ENCODE data around the gene RNF166. TPM values are rescaled to one million over a fixed set of nuclear protein-coding genes. Genes with fewer than 3 reads are reported as not detected.

Gene RNF166
- total RNA-seq, 4 donors from 2014 or later = 19.5 to 27.8 (median 22.3) TPM

GRCh38 chr16:88695218-88695617, 11.0 kb downstream of the RNF166 start:
- no peaks in the 10 kb centered on the region for H3K9me3 ChIP-seq
- ATAC-seq = no peak
- peaks cover 0 to 53% of the 10 kb centered on the region in 2 donors for H3K36me3 ChIP-seq
- no CpG with 5 or more reads among the region's 15 CpGs for WGBS, 2 donors (ENCODE audit: low coverage in 1 of 2)
- H3K4me3 ChIP-seq = no peak overlapping the region
- TF ChIP-seq POLR2A (IDR thresholded peaks at IDR 0.05) = no peak
- no peak for TF ChIP-seq POLR2AphosphoS5 (IDR thresholded peaks at IDR 0.05)
- TF ChIP-seq CTCF (IDR thresholded peaks at IDR 0.05) = no peak
- peaks cover 0 to 7% (median 0%) of the 10 kb centered on the region in 3 donors for H3K4me1 ChIP-seq
- no peak overlapping the region for H3K27ac ChIP-seq
- peaks cover 26% of the 10 kb centered on the region for H3K27me3 ChIP-seq

GRCh38 chr16:88694221-88695087, 11.8 kb downstream of the RNF166 start:
- no CpG with 5 or more reads among the region's 37 CpGs for WGBS, 2 donors (ENCODE audit: low coverage in 1 of 2)

GRCh38 chr16:88693420-88694177, 12.6 kb downstream of the RNF166 start:
- WGBS, 2 donors (ENCODE audit: low coverage in 1 of 2) = 80 to 85% methylated on average over 1 to 6 of the region's 39 CpGs
- Histone ChIP-seq H3K27ac (no peak overlapping the region), H3K27me3 (peaks cover 42% of the 10 kb centered on the region), H3K4me1 (no peaks in the 10 kb centered on the region), H3K36me3 (peaks cover 0 to 37% of the 10 kb centered on the region in 2 donors), H3K4me3 (no peak overlapping the region), H3K9me3 (no peaks in the 10 kb centered on the region)
- TF ChIP-seq EP300 (IDR thresholded peaks at IDR 0.05) = no peak
- TF ChIP-seq CTCF (IDR thresholded peaks at IDR 0.05) = no peak
- TF ChIP-seq POLR2A (IDR thresholded peaks at IDR 0.05) = no peak
- TF ChIP-seq POLR2AphosphoS5 (IDR thresholded peaks at IDR 0.05) = no peak
- no peak for ATAC-seq

More at GRCh38 chr16:88694221-88695087, 11.8 kb downstream of the RNF166 start:
- no peak overlapping the region for H3K27ac ChIP-seq
- TF ChIP-seq POLR2A (IDR thresholded peaks at IDR 0.05) (no peak), CTCF (IDR thresholded peaks at IDR 0.05) (no peak), EP300 (IDR thresholded peaks at IDR 0.05) (no peak), POLR2AphosphoS5 (IDR thresholded peaks at IDR 0.05) (no peak)
- H3K4me1 ChIP-seq = no peaks in the 10 kb centered on the region
- peaks cover 34% of the 10 kb centered on the region for H3K27me3 ChIP-seq
- no peaks in the 10 kb centered on the region for H3K9me3 ChIP-seq
- ATAC-seq = no peak
- no peak overlapping the region for H3K4me3 ChIP-seq
- peaks cover 0 to 45% of the 10 kb centered on the region in 2 donors for H3K36me3 ChIP-seq

- no peaks in the 10 kb centered on the region for H3K4me1 ChIP-seq
- WGBS, 2 donors (ENCODE audit: low coverage in 1 of 2) = 80% methylated on average over 2 of the region's 10 CpGs; no CpG with 5 or more reads in 1 of the 2 donors
- H3K27ac ChIP-seq = no peak overlapping the region
- H3K4me3 ChIP-seq = no peak overlapping the region
- no peak for ATAC-seq
- no peak for TF ChIP-seq POLR2A (IDR thresholded peaks at IDR 0.05)
- no peak for TF ChIP-seq POLR2AphosphoS5 (IDR thresholded peaks at IDR 0.05)
- no peak for TF ChIP-seq EP300 (IDR thresholded peaks at IDR 0.05)
- no peaks in the 10 kb centered on the region for H3K9me3 ChIP-seq
- peaks cover 50% of the 10 kb centered on the region for H3K27me3 ChIP-seq
- H3K36me3 ChIP-seq = peaks cover 0 to 29% of the 10 kb centered on the region in 2 donors
These were observed 13.3 kb downstream of the RNF166 start for GRCh38 chr16:88692861-88693260.

- WGBS, 2 donors (ENCODE audit: low coverage in 1 of 2) = 73 to 90% methylated on average over 6 to 8 of the region's 26 CpGs
- Histone ChIP-seq H3K27me3 (peaks cover 58% of the 10 kb centered on the region), H3K27ac (no peak overlapping the region), H3K9me3 (no peaks in the 10 kb centered on the region), H3K4me3 (no peak overlapping the region), H3K4me1 (peaks cover 0 to 2% (median 0%) of the 10 kb centered on the region in 3 donors), H3K36me3 (peaks cover 0 to 21% of the 10 kb centered on the region in 2 donors)
- ATAC-seq = no peak
- TF ChIP-seq POLR2AphosphoS5 (IDR thresholded peaks at IDR 0.05) (no peak), CTCF (IDR thresholded peaks at IDR 0.05) (no peak), EP300 (IDR thresholded peaks at IDR 0.05) (no peak), POLR2A (IDR thresholded peaks at IDR 0.05) (no peak)
These were observed 14.2 kb downstream of the RNF166 start for GRCh38 chr16:88691924-88692560.
